ENCODE measurements around the gene TCTN1. TPM values are rescaled to one million over a fixed set of nuclear protein-coding genes. Genes with fewer than 3 reads are reported as not detected.
"Not testable (repeated sequence)": the region's sequence is repeated elsewhere in the genome, so short reads cannot be mapped to it uniquely, and the experiment has no call there.

The TCTN1 gene
- total RNA-seq, 4 donors from 2014 or later: 45.0 to 71.2 (median 64.5) TPM

DNA sequence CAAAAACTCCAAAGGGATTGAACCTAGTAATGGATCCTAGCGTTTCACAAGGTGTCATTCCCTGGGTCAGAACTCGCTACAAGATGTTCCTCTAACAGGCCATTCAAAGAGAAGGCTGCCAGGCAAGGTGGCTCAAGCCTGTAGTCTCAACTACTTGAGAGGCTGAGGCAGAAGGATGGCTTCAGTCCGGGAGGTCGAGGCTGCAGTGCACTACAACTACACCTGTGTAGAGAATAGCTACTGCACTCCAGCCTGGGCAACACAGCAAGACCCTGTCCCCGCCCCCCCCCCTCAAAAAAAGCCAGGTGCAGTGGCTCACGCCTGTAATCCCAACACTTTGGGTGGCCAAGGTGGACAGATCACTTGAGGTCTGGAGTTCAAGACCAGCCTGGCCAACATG lies 45.2 kb upstream of the TCTN1 start:
- Histone ChIP-seq H3K9me3 (peaks cover 0 to 11% (median 0%) of the 10 kb centered on the region in 4 donors), H3K36me3 (no peaks in the 10 kb centered on the region), H3K27me3 (no peaks in the 10 kb centered on the region), H3K4me1 (peaks cover 0 to 34% (median 27%) of the 10 kb centered on the region in 4 donors), H3K27ac (no peak overlapping the region), H3K4me3 (no peak overlapping the region)
- TF ChIP-seq EP300 (IDR thresholded peaks at IDR 0.05) (no peak), POLR2A (IDR thresholded peaks at IDR 0.05) (no peak)
- TF ChIP-seq, protein P1, sequence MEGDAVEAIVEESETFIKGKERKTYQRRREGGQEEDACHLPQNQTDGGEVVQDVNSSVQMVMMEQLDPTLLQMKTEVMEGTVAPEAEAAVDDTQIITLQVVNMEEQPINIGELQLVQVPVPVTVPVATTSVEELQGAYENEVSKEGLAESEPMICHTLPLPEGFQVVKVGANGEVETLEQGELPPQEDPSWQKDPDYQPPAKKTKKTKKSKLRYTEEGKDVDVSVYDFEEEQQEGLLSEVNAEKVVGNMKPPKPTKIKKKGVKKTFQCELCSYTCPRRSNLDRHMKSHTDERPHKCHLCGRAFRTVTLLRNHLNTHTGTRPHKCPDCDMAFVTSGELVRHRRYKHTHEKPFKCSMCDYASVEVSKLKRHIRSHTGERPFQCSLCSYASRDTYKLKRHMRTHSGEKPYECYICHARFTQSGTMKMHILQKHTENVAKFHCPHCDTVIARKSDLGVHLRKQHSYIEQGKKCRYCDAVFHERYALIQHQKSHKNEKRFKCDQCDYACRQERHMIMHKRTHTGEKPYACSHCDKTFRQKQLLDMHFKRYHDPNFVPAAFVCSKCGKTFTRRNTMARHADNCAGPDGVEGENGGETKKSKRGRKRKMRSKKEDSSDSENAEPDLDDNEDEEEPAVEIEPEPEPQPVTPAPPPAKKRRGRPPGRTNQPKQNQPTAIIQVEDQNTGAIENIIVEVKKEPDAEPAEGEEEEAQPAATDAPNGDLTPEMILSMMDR (IDR thresholded peaks at IDR 0.05): no peak
- 98 to 99% methylated on average over 6 of the region's 6 CpGs for WGBS, 2 donors
- no peak for DNase-seq (ENCODE audit: low spot score in 2 of 2)

- not testable (repeated sequence) for H3K27ac ChIP-seq; DNase-seq (ENCODE audit: low spot score in 2 of 2); H3K27me3 ChIP-seq; H3K36me3 ChIP-seq; H3K4me3 ChIP-seq
- H3K4me1 ChIP-seq: peaks cover 0 to 34% (median 24%) of the 10 kb centered on the region in 4 donors
- WGBS, 2 donors: 69% methylated on average over 2 of the region's 2 CpGs; no CpG with 5 or more reads in 1 of the 2 donors
- peaks cover 0 to 11% (median 0%) of the 10 kb centered on the region in 4 donors for H3K9me3 ChIP-seq
These were observed 44.1 kb upstream of the TCTN1 start for GRCh38 chr12:110569838-110570237.

DNA sequence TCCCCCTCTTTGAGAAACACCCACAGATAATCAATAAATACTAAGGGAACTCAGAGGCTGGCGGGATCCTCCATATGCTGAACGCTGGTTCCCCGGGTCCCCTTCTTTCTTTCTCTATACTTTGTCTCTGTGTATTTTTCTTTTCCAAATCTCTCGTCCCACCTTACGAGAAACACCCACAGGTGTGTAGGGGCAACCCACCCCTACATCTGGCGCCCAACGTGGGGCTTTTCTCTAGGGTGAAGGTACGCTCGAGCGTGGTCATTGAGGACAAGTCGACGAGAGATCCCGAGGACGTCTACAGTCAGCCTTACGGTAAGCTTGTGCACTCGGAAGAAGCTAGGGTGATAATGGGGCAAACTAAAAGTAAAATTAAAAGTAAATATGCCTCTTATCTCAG lies 43.1 kb upstream of the TCTN1 start:
- not testable (repeated sequence) for DNase-seq (ENCODE audit: low spot score in 2 of 2); H3K27ac ChIP-seq; H3K27me3 ChIP-seq; H3K36me3 ChIP-seq; H3K4me3 ChIP-seq
- Histone ChIP-seq H3K4me1 (peaks cover 0 to 35% (median 22%) of the 10 kb centered on the region in 4 donors), H3K9me3 (peaks cover 0 to 11% (median 0%) of the 10 kb centered on the region in 4 donors)
- WGBS, 2 donors: 97 to 98% methylated on average over 16 of the region's 16 CpGs

- DNase-seq (ENCODE audit: low spot score in 2 of 2): no peak
- Histone ChIP-seq H3K36me3 (no peaks in the 10 kb centered on the region), H3K4me3 (no peak overlapping the region), H3K27ac (peak overlapping the region in 2 of 4 donors; percentile 4 to 54), H3K4me1 (peaks cover 0 to 44% (median 26%) of the 10 kb centered on the region in 4 donors), H3K9me3 (peaks cover 0 to 11% (median 0%) of the 10 kb centered on the region in 4 donors), H3K27me3 (no peaks in the 10 kb centered on the region)
- 60 to 77% methylated on average over 1 of the region's 1 CpG for WGBS, 2 donors
- TF ChIP-seq POLR2A (IDR thresholded peaks at IDR 0.05): no peak
- TF ChIP-seq EP300 (IDR thresholded peaks at IDR 0.05): no peak
- TF ChIP-seq, protein P1 (IDR thresholded peaks at IDR 0.05): no peak
These were observed 39.9 kb upstream of the TCTN1 start for GRCh38 chr12:110574044-110574443.

GRCh38 chr12:110574717-110575230 lies 39.2 kb upstream of the TCTN1 start:
- peaks cover 0 to 49% (median 26%) of the 10 kb centered on the region in 4 donors for H3K4me1 ChIP-seq

GRCh38 chr12:110575326-110575725 lies 38.6 kb upstream of the TCTN1 start:
- H3K27ac ChIP-seq: peak overlapping the region in 2 of 4 donors; percentile 15 to 54

More at GRCh38 chr12:110574717-110575230, 39.2 kb upstream of the TCTN1 start:
- not testable (repeated sequence) for H3K4me3 ChIP-seq; H3K27me3 ChIP-seq; DNase-seq (ENCODE audit: low spot score in 2 of 2); H3K36me3 ChIP-seq
- 75 to 80% methylated on average over 10 of the region's 10 CpGs for WGBS, 2 donors
- Histone ChIP-seq H3K9me3 (peaks cover 0 to 11% (median 0%) of the 10 kb centered on the region in 4 donors), H3K27ac (peak overlapping the region in 2 of 4 donors; percentile 15 to 54)

More at GRCh38 chr12:110575326-110575725, 38.6 kb upstream of the TCTN1 start:
- 21% methylated on average over 1 of the region's 1 CpG for WGBS, 2 donors
- H3K4me3 ChIP-seq: no peak overlapping the region
- peaks cover 0 to 11% (median 0%) of the 10 kb centered on the region in 4 donors for H3K9me3 ChIP-seq
- no peak for DNase-seq (ENCODE audit: low spot score in 2 of 2)
- TF ChIP-seq EP300 (IDR thresholded peaks at IDR 0.05) (no peak), POLR2A (IDR thresholded peaks at IDR 0.05) (no peak)
- TF ChIP-seq, protein P1 (IDR thresholded peaks at IDR 0.05): no peak
- H3K4me1 ChIP-seq: peaks cover 0 to 54% (median 26%) of the 10 kb centered on the region in 4 donors
- H3K27me3 ChIP-seq: no peaks in the 10 kb centered on the region
- no peaks in the 10 kb centered on the region for H3K36me3 ChIP-seq

Data from tibial nerve (tissue), 4 donors.